Calu3 (cell line): ENCODE measurements around the gene CRK. TPM values are rescaled to one million over a fixed set of nuclear protein-coding genes. Genes with fewer than 3 reads are reported as not detected.
"Not testable (repeated sequence)": the region's sequence is repeated elsewhere in the genome, so short reads cannot be mapped to it uniquely, and the experiment has no call there.

Source experiments
- BruUV-seq: library from RNA; stranded (reverse); fragments of 400-500 nt; replicated peaks from 2 replicates; lab custom pipeline; 2021; lab: Mats Ljungman, UMichigan
- CTCF ChIA-PET: fragments of 300-600 bp; sonication (Branson Sonifier 250); formaldehyde crosslinking; loops from one replicate; lab custom pipeline; 2022; ENCODE audit warnings: antibody characterized with exemption; lab: Charles Lee
- DNase-seq: peaks from one replicate; pipeline ENCODE4 v3.0.0; 2022
- H3K27ac Mint-ChIP-seq: one replicate; pipeline ENCODE4 v1.8.0; 2022; ENCODE audit warnings: mixed read lengths; ENCODE audit not compliant: unreplicated experiment
- H3K27me3 Mint-ChIP-seq: one replicate; pipeline ENCODE4 v1.8.0; 2022; ENCODE audit warnings: mixed read lengths; ENCODE audit not compliant: unreplicated experiment
- H3K36me3 Mint-ChIP-seq: one replicate; pipeline ENCODE4 v1.8.0; 2022; ENCODE audit warnings: mild to moderate bottlenecking, moderate library complexity, mixed read lengths; ENCODE audit not compliant: insufficient read depth, unreplicated experiment
- H3K4me1 Mint-ChIP-seq: one replicate; pipeline ENCODE4 v1.8.0; 2022; ENCODE audit warnings: mild to moderate bottlenecking, low read depth, mixed read lengths; ENCODE audit not compliant: unreplicated experiment
- H3K4me3 Mint-ChIP-seq: one replicate; pipeline ENCODE4 v1.8.0; 2022; ENCODE audit warnings: mild to moderate bottlenecking, low read depth, moderate library complexity, mixed read lengths; ENCODE audit not compliant: unreplicated experiment
- H3K9me3 Mint-ChIP-seq: one replicate; pipeline ENCODE4 v1.8.0; 2022; ENCODE audit warnings: low read depth, mixed read lengths; ENCODE audit not compliant: unreplicated experiment
- CTCF ChIP-seq: fragments of 200-600 bp; IDR thresholded peaks from one replicate; pipeline ENCODE4 v1.8.0; 2022; ENCODE audit warnings: antibody characterized with exemption; ENCODE audit not compliant: unreplicated experiment
- intact Hi-C: fragments of 100-400 bp; cut with micrococcal nuclease; formaldehyde crosslinking; loops from one replicate; pipeline ENCODE4 v1.10.0; 2022; ENCODE audit not compliant: unreplicated experiment
- total RNA-seq: library from RNA; stranded (reverse); gene quantifications from 2 replicates; pipeline ENCODE4 v1.2.3, GENCODE V29; 2022

CRK gene
- total RNA-seq, 1 experiment from 2014 or later: 38.9 TPM

- intact Hi-C loops: no loop called here
- Mint-ChIP-seq H3K36me3 (no peaks in the 10 kb centered on the region), H3K27ac (no peak overlapping the region), H3K9me3 (no peaks in the 10 kb centered on the region), H3K4me3 (no peak overlapping the region), H3K27me3 (no peaks in the 10 kb centered on the region), H3K4me1 (peaks cover 17% of the 10 kb centered on the region)
- no peak for DNase-seq
- CTCF ChIA-PET: no interaction called here
- no peak for TF ChIP-seq CTCF
- no TSS peak for BruUV-seq
Observed at GRCh38 chr17:1385861-1386260, 70.2 kb downstream of the CRK start.

GRCh38 chr17:1384905-1385435, 71.1 kb downstream of the CRK start:
- no peaks in the 10 kb centered on the region for H3K9me3 Mint-ChIP-seq
- H3K27ac Mint-ChIP-seq: no peak overlapping the region
- BruUV-seq: no TSS peak
- H3K4me1 Mint-ChIP-seq: peaks cover 23% of the 10 kb centered on the region
- CTCF ChIA-PET: no interaction called here
- H3K27me3 Mint-ChIP-seq: no peaks in the 10 kb centered on the region
- H3K36me3 Mint-ChIP-seq: no peaks in the 10 kb centered on the region
- H3K4me3 Mint-ChIP-seq: no peak overlapping the region
- DNase-seq: no peak
- no peak for TF ChIP-seq CTCF
- intact Hi-C loops: no loop called here

- Mint-ChIP-seq H3K4me3 (no peak overlapping the region), H3K36me3 (peaks cover 14% of the 10 kb centered on the region), H3K4me1 (peaks cover 49% of the 10 kb centered on the region), H3K9me3 (no peaks in the 10 kb centered on the region), H3K27ac (no peak overlapping the region), H3K27me3 (no peaks in the 10 kb centered on the region)
- CTCF ChIA-PET: no interaction called here
- no TSS peak for BruUV-seq
- no peak for DNase-seq
- intact Hi-C loops: no loop called here
- TF ChIP-seq CTCF: no peak
Observed at GRCh38 chr17:1379930-1380313, 76.1 kb downstream of the CRK start.

GRCh38 chr17:1379208-1379929, 76.7 kb downstream of the CRK start:
- no peak for TF ChIP-seq CTCF
- no TSS peak for BruUV-seq
- DNase-seq: no peak
- CTCF ChIA-PET: interaction anchor here (0.7 kb wide), 1 partner anchor 8 kb away, joined by 4 read pairs; no protein-coding TSS in a partner anchor
- Mint-ChIP-seq H3K4me3 (no peak overlapping the region), H3K27ac (no peak overlapping the region), H3K27me3 (no peaks in the 10 kb centered on the region), H3K9me3 (no peaks in the 10 kb centered on the region), H3K4me1 (peaks cover 52% of the 10 kb centered on the region), H3K36me3 (peaks cover 14% of the 10 kb centered on the region)
- intact Hi-C loops: no loop called here

GRCh38 chr17:1378476-1378860, 77.6 kb downstream of the CRK start:
- H3K27me3 Mint-ChIP-seq, H3K27ac Mint-ChIP-seq, intact Hi-C loops, H3K9me3 Mint-ChIP-seq, H3K4me3 Mint-ChIP-seq, BruUV-seq, DNase-seq: not testable (repeated sequence)
- H3K4me1 Mint-ChIP-seq: peaks cover 52% of the 10 kb centered on the region
- H3K36me3 Mint-ChIP-seq: peaks cover 14% of the 10 kb centered on the region
- CTCF ChIA-PET: interaction anchor here (0.7 kb wide), 1 partner anchor 9 kb away, joined by 4 read pairs; no protein-coding TSS in a partner anchor
